PFSK-1 (cell line): ENCODE measurements around the gene BTG2.

ENCODE experiments used
- FOXP2 ChIP-seq: optimal IDR thresholded peaks from 2 replicates; pipeline ENCODE3; 2011; ENCODE audit warnings: borderline replicate concordance, control low read depth, inconsistent platforms; ENCODE audit not compliant: insufficient read depth; ENCODE audit errors: extremely low read length, extremely low read depth
- POLR2AphosphoS5 ChIP-seq: IDR thresholded peaks from 2 replicates; pipeline ENCODE4 v1.6.1; 2012; ENCODE audit warnings: low read depth, mild to moderate bottlenecking, control low read depth, low read length, moderate library complexity
- REST ChIP-seq, 2 experiments: IDR thresholded peaks; 2 replicates each; pipeline versions ENCODE4 v1.6.1 to v1.8.0; 2011 to 2012; ENCODE audit warnings: low read depth in 2 of 2, low read length in 2 of 2, control low read depth in 1 of 2, inconsistent platforms in 1 of 2, mild to moderate bottlenecking in 1 of 2, moderate library complexity in 1 of 2; ENCODE audit not compliant: insufficient read depth in 1 of 2
- SIN3A ChIP-seq: IDR thresholded peaks from 2 replicates; pipeline ENCODE4 v1.6.1; 2012; ENCODE audit warnings: mild to moderate bottlenecking, low read length, moderate library complexity, borderline replicate concordance; ENCODE audit not compliant: insufficient read depth
- TAF1 ChIP-seq: IDR thresholded peaks from 2 replicates; pipeline ENCODE4 v1.6.1; 2012; ENCODE audit warnings: low read length, control low read depth, borderline replicate concordance; ENCODE audit not compliant: insufficient read depth

BTG2 gene

DNA sequence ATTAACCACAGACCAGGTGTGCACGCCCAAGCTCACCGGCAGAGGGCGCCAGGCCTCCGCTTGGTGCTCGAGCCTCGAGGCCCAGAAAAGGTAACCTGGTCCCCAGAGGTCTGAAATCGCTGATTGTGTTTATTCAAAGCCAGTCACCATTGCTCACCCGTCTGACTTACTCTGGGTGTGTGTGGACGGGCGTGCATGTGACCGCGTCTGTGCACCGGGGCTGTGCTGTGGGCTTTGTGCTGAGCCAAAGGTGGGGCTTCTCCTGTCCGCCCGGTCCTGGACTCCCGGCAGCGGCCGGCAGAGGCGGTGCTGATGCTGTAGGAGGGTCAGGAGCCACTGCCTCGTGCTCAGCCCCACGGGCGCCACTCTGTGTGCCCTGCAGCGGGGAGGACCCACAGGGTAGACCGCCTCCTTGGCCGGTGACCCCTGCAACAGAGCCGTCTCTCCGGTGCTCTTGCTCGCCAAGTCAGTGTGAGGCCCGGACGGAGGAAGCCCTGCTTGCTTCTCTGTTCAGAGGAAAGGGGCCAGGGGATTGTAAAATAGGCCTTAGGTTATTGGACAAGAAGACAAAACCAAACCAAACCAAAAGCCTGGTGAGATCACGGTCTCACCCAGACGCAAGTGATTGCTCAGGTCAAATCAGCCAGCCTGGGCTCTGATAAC lies 32.0 kb upstream of the BTG2 start:
- TF ChIP-seq REST (IDR thresholded peaks at IDR 0.05; ENCODE audit: insufficient read depth in 1 of 2, low read depth in 2 of 2, low read length in 2 of 2) (no peak), FOXP2 (no peak), TAF1 (no peak), POLR2AphosphoS5 (no peak), SIN3A (no peak)

DNA sequence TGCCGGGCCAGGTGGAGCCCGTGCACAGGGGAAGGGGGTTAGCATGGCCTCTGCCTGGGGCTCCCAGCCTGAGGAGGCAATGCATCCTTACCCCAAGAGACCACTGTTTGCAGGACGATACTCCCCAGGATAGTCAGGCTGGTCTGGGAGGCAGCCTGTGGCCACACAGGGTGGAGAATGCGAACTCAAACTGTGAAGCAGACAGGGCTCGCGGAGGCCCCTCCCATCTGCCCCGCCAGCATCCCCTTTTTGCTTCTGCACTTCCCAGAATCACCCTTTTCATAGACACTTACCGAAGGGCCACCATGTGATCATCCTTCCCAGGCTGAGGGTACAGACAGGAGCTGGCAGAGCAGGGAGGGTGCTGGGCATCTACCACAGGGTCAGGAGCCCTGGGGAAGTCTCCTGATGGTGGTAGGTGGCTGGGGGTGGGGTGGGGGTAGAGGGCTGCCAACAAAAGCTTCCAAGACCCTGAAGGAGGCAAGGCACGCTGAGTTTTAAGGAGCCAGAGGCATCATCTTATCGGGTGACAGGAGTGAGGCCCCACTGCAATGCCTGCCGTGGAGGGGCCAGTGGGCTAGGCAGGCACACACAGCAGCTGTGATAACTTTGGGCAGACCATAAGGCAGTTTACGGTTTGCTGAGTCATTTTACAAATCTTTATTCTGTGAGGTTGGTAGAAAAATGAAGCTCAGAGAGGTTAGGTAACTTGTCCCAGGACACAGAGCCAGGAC lies 31.3 kb upstream of the BTG2 start:
- no peak for TF ChIP-seq SIN3A
- no peak for TF ChIP-seq TAF1
- TF ChIP-seq FOXP2, result no peak

DNA sequence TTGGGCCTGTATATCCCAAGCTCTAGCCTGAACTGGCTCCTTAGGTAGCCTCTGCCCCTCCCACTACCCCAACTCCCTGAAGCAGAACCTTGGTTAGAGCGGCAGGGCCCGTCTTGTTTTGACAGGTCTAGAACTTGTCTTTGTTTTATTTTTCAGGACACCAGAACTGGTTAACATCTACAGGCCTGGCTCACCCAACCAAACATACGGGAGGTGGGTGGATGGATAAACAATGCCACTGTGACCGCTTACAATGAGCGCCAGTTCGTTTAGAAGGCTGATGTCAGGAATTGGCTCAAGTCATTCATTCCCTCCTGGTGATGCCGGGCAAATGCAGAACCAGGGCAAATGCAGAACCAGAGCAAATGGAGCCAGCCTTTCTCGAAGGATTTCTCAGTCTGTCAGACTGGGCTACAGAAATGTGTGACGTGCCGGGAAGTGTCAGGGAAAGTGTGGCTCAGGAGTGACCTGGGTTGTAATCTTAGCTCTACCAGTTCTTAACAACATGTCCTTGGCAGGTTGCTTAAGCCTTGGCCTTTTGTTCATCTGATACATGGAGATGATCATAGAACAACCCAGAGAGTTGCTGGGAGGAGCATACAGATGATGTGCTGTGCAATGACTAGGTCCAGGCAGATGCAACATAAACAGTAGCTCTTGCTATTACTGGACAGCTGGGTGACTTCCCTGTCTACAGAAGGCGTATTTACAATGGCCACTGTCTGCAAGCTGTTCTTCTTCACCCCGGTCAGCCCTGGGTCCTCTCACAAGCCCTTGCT lies 30.5 kb upstream of the BTG2 start:
- TF ChIP-seq REST (IDR thresholded peaks at IDR 0.05; ENCODE audit: insufficient read depth in 1 of 2, low read depth in 2 of 2, low read length in 2 of 2) (no peak), TAF1 (no peak), FOXP2 (no peak), SIN3A (no peak), POLR2AphosphoS5 (no peak)

- TF ChIP-seq FOXP2 (no peak), TAF1 (no peak), SIN3A (no peak), POLR2AphosphoS5 (no peak), REST (IDR thresholded peaks at IDR 0.05; ENCODE audit: insufficient read depth in 1 of 2, low read depth in 2 of 2, low read length in 2 of 2) (no peak)
These were observed 29.6 kb upstream of the BTG2 start for GRCh38 chr1:203275656-203276272.

DNA sequence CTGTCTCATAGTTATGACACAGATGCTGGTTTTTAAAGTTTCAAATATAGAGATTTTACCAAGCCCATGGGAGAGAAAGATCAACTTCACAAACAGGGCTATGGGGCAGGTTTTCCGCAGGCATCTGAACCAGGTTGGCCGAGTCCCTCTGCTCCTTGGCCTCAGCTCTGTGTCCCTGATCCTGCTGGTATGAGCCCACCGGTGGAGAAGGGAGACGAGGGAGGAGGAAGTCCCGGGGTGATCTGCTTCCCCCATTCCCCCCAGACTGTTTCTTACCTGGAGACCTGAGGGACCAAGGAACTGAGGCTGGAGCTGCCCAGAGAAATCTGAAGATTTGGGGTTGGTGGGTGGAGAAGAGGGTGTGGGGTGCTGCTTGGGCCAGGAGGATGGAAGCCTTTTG lies 28.9 kb upstream of the BTG2 start:
- TF ChIP-seq POLR2AphosphoS5, result no peak
- TF ChIP-seq SIN3A, result no peak
- TF ChIP-seq FOXP2, result no peak
- no peak for TF ChIP-seq REST (IDR thresholded peaks at IDR 0.05; ENCODE audit: insufficient read depth in 1 of 2, low read depth in 2 of 2, low read length in 2 of 2)
- no peak for TF ChIP-seq TAF1
